Measurements from ENCODE around the gene SWAP70. TPM values are rescaled to one million over a fixed set of nuclear protein-coding genes. Genes with fewer than 3 reads are reported as not detected.

The SWAP70 gene
- total RNA-seq, 1 donor from 2014 or later = 18.0 TPM

DNA sequence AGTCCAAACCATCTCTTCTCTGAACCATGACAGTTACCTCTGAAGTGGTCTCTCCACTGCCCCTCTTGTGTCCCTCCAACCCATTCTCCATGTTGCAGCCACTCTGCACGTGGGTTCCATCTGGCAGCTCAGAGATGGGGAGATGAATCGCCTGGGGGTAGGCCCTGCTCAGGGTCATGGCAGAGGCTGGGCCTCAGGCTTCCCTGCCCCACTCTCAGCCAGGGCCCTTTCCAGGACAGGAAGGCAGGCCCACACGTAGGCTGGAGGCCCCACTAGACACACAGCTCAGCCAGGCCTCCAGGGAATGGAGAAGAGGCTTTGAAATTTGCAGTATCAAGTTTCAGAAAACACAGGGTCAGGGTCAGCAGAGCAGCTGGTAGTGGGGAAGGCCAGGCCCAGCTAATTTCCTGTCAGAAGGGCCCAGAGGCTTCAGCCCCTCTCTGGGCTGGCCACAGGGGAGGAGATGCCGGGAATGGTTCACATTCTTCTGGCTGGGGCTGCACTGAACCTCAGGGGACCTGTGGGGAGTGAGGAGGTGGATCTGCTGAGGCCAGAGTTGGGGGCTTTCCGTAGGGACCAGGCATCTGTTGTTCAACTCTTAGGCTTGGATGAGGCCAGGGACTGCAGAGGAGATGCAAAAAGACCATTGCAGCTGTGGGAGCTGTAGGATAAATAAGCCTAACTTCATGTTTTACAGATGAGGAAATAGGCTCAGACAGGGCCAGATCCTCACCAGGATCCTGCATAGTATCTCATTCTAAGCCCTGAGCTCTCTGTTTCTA, 101.6 kb downstream of the SWAP70 start:
- no peak for DNase-seq (ENCODE audit: low read depth)
- Histone ChIP-seq H3K27me3 (ENCODE audit: control insufficient read depth, insufficient read depth, low read length) (no peaks in the 10 kb centered on the region), H3K4me3 (ENCODE audit: low read depth, low read length) (no peak overlapping the region), H3K36me3 (ENCODE audit: control insufficient read depth, insufficient read depth, low read length) (no peaks in the 10 kb centered on the region)
- TF ChIP-seq CTCF (IDR thresholded peaks at IDR 0.05; ENCODE audit: insufficient read depth, low read length, poor library complexity, severe bottlenecking) = no peak

- H3K4me3 ChIP-seq (ENCODE audit: low read depth, low read length) = no peak overlapping the region
- no peak for DNase-seq (ENCODE audit: low read depth)
- TF ChIP-seq CTCF (IDR thresholded peaks at IDR 0.05; ENCODE audit: insufficient read depth, low read length, poor library complexity, severe bottlenecking) = no peak
- no peaks in the 10 kb centered on the region for H3K36me3 ChIP-seq (ENCODE audit: control insufficient read depth, insufficient read depth, low read length)
- H3K27me3 ChIP-seq (ENCODE audit: control insufficient read depth, insufficient read depth, low read length) = no peaks in the 10 kb centered on the region
Observed at GRCh38 chr11:9769621-9770020, 105.7 kb downstream of the SWAP70 start.

DNA sequence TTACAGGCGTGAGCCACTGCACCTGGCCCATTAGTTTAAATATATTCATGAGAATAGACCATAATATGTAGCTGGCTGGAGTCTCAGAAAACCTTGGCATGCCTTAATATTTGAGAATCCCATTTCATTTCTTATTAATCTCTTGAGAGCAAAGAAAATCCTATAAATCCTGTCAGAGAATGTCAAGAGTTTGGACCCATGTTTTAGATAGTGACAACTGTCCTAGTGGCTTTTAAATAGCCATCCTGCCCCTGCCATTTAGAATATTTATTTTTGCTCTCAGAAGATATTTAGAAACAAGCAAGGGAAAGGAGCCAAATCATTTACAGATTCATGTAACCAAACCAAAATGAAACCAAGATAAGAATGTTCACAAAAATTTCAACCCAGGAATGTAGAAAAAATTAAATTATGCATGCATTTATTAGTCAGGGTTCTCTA, 107.2 kb downstream of the SWAP70 start:
- DNase-seq (ENCODE audit: low read depth) = no peak
- H3K36me3 ChIP-seq (ENCODE audit: control insufficient read depth, insufficient read depth, low read length) = no peaks in the 10 kb centered on the region

GRCh38 chr11:9772218-9772617, 108.3 kb downstream of the SWAP70 start:
- TF ChIP-seq CTCF (IDR thresholded peaks at IDR 0.05; ENCODE audit: insufficient read depth, low read length, poor library complexity, severe bottlenecking) = no peak
- H3K27me3 ChIP-seq (ENCODE audit: control insufficient read depth, insufficient read depth, low read length) = no peaks in the 10 kb centered on the region
- DNase-seq (ENCODE audit: low read depth) = no peak

More for the DNA sequence above, 107.2 kb downstream of the SWAP70 start:
- Histone ChIP-seq H3K27me3 (ENCODE audit: control insufficient read depth, insufficient read depth, low read length) (no peaks in the 10 kb centered on the region), H3K4me3 (ENCODE audit: low read depth, low read length) (no peak overlapping the region)
- no peak for TF ChIP-seq CTCF (IDR thresholded peaks at IDR 0.05; ENCODE audit: insufficient read depth, low read length, poor library complexity, severe bottlenecking)

DNA sequence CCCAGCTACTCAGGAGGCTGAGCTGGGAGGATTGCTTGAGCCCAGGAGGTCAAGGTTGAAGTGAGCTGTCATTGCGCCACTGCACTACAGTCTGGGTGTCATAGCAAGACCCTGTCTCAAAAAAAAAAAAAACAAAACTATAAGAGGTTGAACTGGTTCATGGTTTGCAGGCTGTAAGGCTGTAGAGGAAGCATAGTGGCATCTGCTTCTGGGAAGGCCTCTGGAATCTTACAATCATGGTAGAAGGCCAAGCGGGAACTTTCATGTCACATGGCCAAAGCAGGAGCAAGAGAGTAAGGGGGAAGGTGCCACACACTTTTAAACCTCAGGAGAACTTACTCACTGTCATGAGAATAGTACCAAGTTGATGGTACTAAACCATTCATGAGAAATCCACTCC, 109.6 kb downstream of the SWAP70 start:
- H3K36me3 ChIP-seq (ENCODE audit: control insufficient read depth, insufficient read depth, low read length) = no peaks in the 10 kb centered on the region
- no peaks in the 10 kb centered on the region for H3K27me3 ChIP-seq (ENCODE audit: control insufficient read depth, insufficient read depth, low read length)
- H3K4me3 ChIP-seq (ENCODE audit: low read depth, low read length) = no peak overlapping the region
- TF ChIP-seq CTCF (IDR thresholded peaks at IDR 0.05; ENCODE audit: insufficient read depth, low read length, poor library complexity, severe bottlenecking) = no peak
- DNase-seq (ENCODE audit: low read depth) = no peak

More at GRCh38 chr11:9772218-9772617, 108.3 kb downstream of the SWAP70 start:
- H3K4me3 ChIP-seq (ENCODE audit: low read depth, low read length) = no peak overlapping the region
- H3K36me3 ChIP-seq (ENCODE audit: control insufficient read depth, insufficient read depth, low read length) = no peaks in the 10 kb centered on the region

- H3K4me3 ChIP-seq (ENCODE audit: low read depth, low read length) = no peak overlapping the region
- no peak for TF ChIP-seq CTCF (IDR thresholded peaks at IDR 0.05; ENCODE audit: insufficient read depth, low read length, poor library complexity, severe bottlenecking)
- no peaks in the 10 kb centered on the region for H3K36me3 ChIP-seq (ENCODE audit: control insufficient read depth, insufficient read depth, low read length)
- DNase-seq (ENCODE audit: low read depth) = no peak
- H3K27me3 ChIP-seq (ENCODE audit: control insufficient read depth, insufficient read depth, low read length) = no peaks in the 10 kb centered on the region
Observed at GRCh38 chr11:9774109-9774508, 110.2 kb downstream of the SWAP70 start.

Data from kidney epithelial cell (primary cell).